HepG2 (cell line): Measurements from ENCODE around the gene WEE1. TPM values are rescaled to one million over a fixed set of nuclear protein-coding genes. Genes with fewer than 3 reads are reported as not detected.

Experiments used
- ASH2L ChIP-seq: fragments of 300-600, 200-600 bp; sonication (generic); IDR thresholded peaks from 2 replicates; pipeline ENCODE4 v1.7.0; 2017; ENCODE audit warnings: low read depth, mild to moderate bottlenecking, moderate library complexity, mixed read lengths, low read length; ENCODE audit not compliant: insufficient read length
- DNMT1 ChIP-seq: sonication (generic); formaldehyde crosslinking; IDR thresholded peaks from 2 replicates; pipeline ENCODE4 v1.5.1; 2020; ENCODE audit warnings: mild to moderate bottlenecking, missing genetic modification reagents
- FOXK1 ChIP-seq: sonication (generic); formaldehyde crosslinking; IDR thresholded peaks from 2 replicates; pipeline ENCODE4 v1.4.0; 2020; ENCODE audit warnings: low read depth, missing genetic modification reagents, borderline replicate concordance
- GABPB1 ChIP-seq: IDR thresholded peaks from 2 replicates; pipeline ENCODE4 v1.6.1; 2016; ENCODE audit warnings: mild to moderate bottlenecking, missing genetic modification reagents, moderate library complexity, missing compliant biosample characterization
- HDAC1 ChIP-seq: sonication (generic); formaldehyde crosslinking; IDR thresholded peaks from 2 replicates; pipeline ENCODE4 v1.5.1; 2020; ENCODE audit warnings: mild to moderate bottlenecking, missing genetic modification reagents
- IRF9 ChIP-seq: sonication (generic); formaldehyde crosslinking; IDR thresholded peaks from 2 replicates; pipeline ENCODE4 v1.8.0; 2022; ENCODE audit warnings: missing genetic modification reagents, mild to moderate bottlenecking, borderline replicate concordance
- KDM5A ChIP-seq: fragments of 200-600 bp; sonication (generic); IDR thresholded peaks from 2 replicates; pipeline ENCODE4 v1.7.0; 2018; ENCODE audit warnings: antibody characterized with exemption, mild to moderate bottlenecking, low read length, borderline replicate concordance
- MAF1 ChIP-seq: sonication (generic); formaldehyde crosslinking; IDR thresholded peaks from 2 replicates; pipeline ENCODE4 v1.5.0; 2020; ENCODE audit warnings: missing genetic modification reagents, borderline replicate concordance
- NFE2L2 ChIP-seq: fragments of 150-350 bp; IDR thresholded peaks from 2 replicates; pipeline ENCODE4 v1.6.1; 2014; ENCODE audit warnings: low read length
- SATB2 ChIP-seq: sonication (generic); formaldehyde crosslinking; IDR thresholded peaks from 2 replicates; pipeline ENCODE4 v1.5.0; 2020; ENCODE audit warnings: missing genetic modification reagents
- SOX13 ChIP-seq, 3 experiments: fragments of 450-650 bp in 1 of 3; sonication (generic) in 1 of 3; formaldehyde crosslinking in 1 of 3; IDR thresholded peaks in 2 of 3; conservative IDR thresholded peaks in 1 of 3; 2 replicates each; pipeline versions ENCODE4 v1.5.0 to v1.6.1; 2016 to 2020; ENCODE audit warnings: antibody characterized with exemption in 1 of 3, mild to moderate bottlenecking in 1 of 3, missing compliant biosample characterization in 1 of 3, missing genetic modification reagents in 1 of 3, moderate library complexity in 1 of 3
- TAF15 ChIP-seq: fragments of 200-400 bp; formaldehyde crosslinking; IDR thresholded peaks from one replicate; pipeline ENCODE4 v1.6.1; 2018; ENCODE audit warnings: mild to moderate bottlenecking, low read depth, low read length; ENCODE audit not compliant: poor library complexity, severe bottlenecking
- TFAP4 ChIP-seq: sonication (generic); IDR thresholded peaks from 2 replicates; pipeline ENCODE4 v1.6.1; 2016; ENCODE audit warnings: low read depth, borderline replicate concordance
- TRIM22 ChIP-seq: fragments of 450-650 bp; IDR thresholded peaks from 2 replicates; pipeline ENCODE4 v1.6.1; 2017
- YEATS4 ChIP-seq: sonication (generic); formaldehyde crosslinking; IDR thresholded peaks from 2 replicates; pipeline ENCODE4 v1.4.0; 2020; ENCODE audit warnings: missing genetic modification reagents, borderline replicate concordance
- ZFP90 ChIP-seq: sonication (generic); formaldehyde crosslinking; IDR thresholded peaks from 2 replicates; pipeline ENCODE4 v1.8.0; 2022; ENCODE audit warnings: missing genetic modification reagents, mild to moderate bottlenecking, inconsistent platforms, borderline replicate concordance
- ZNF138 ChIP-seq: sonication (generic); formaldehyde crosslinking; IDR thresholded peaks from 2 replicates; pipeline ENCODE4 v1.5.0; 2020; ENCODE audit warnings: mild to moderate bottlenecking, low read depth, missing genetic modification reagents
- ZNF282 ChIP-seq: fragments of 450-650 bp; IDR thresholded peaks from 2 replicates; pipeline ENCODE4 v1.6.1; 2018; ENCODE audit not compliant: partially characterized antibody
- ZNF335 ChIP-seq: sonication (generic); formaldehyde crosslinking; IDR thresholded peaks from 2 replicates; pipeline ENCODE4 v1.4.0; 2020; ENCODE audit warnings: missing genetic modification reagents
- ZNF496 ChIP-seq: sonication (generic); formaldehyde crosslinking; IDR thresholded peaks from 2 replicates; pipeline ENCODE4 v1.8.1; 2023; ENCODE audit warnings: mild to moderate bottlenecking, moderate library complexity, missing genetic modification reagents; ENCODE audit not compliant: insufficient replicate concordance
- ZNF562 ChIP-seq: sonication (generic); formaldehyde crosslinking; IDR thresholded peaks from 2 replicates; pipeline ENCODE4 v1.8.0; 2022; ENCODE audit warnings: missing genetic modification reagents, borderline replicate concordance
- ZNF567 ChIP-seq: sonication (generic); formaldehyde crosslinking; IDR thresholded peaks from 2 replicates; pipeline ENCODE4 v1.8.1; 2023; ENCODE audit warnings: mild to moderate bottlenecking, missing genetic modification reagents, borderline replicate concordance
- ZNF7 ChIP-seq: IDR thresholded peaks from 2 replicates; pipeline ENCODE4 v1.6.1; 2016; ENCODE audit warnings: missing biosample characterization, missing genetic modification reagents
- ZNF75D ChIP-seq: sonication (generic); formaldehyde crosslinking; IDR thresholded peaks from 2 replicates; pipeline ENCODE4 v1.8.1; 2023; ENCODE audit warnings: missing genetic modification reagents, mild to moderate bottlenecking, borderline replicate concordance
- ZNF766 ChIP-seq: sonication (generic); formaldehyde crosslinking; IDR thresholded peaks from 2 replicates; pipeline ENCODE4 v1.5.0; 2020; ENCODE audit warnings: missing genetic modification reagents, borderline replicate concordance
- ZNF782 ChIP-seq: sonication (generic); formaldehyde crosslinking; IDR thresholded peaks from 2 replicates; pipeline ENCODE4 v1.4.0; 2020; ENCODE audit warnings: missing genetic modification reagents, mild to moderate bottlenecking, borderline replicate concordance
- polyA plus RNA-seq, 8 experiments: library from polyadenylated mRNA; depleted of rRNA in 3 of 8; stranded (reverse) in 7 of 8; unstranded in 1 of 8; fragments of >200 nt; fragmentation: Illumina TruSeq in 4 of 8; extraction: Trizol in 4 of 8; gene quantifications; 2 replicates each; pipeline versions ENCODE4 v1.2.1 to v1.2.3, GENCODE V29; 2011 to 2016; ENCODE audit warnings: low read depth in 4 of 8, missing spikeins in 1 of 8, mixed read lengths in 1 of 8; ENCODE audit not compliant: insufficient read depth in 1 of 8
- total RNA-seq, 5 experiments: library from RNA; depleted of rRNA; stranded (reverse); fragments of >200 nt; fragmentation: Illumina TruSeq; extraction: Trizol; gene quantifications; 2 replicates each; pipeline ENCODE4 v1.2.3, GENCODE V29; 2016; ENCODE audit warnings: low read depth in 1 of 5

Gene WEE1
- total and polyA plus RNA-seq, 2 of the 13 experiments (the other 11 are each of a cell fraction or from before 2014, with no cell fraction given): 31.4 to 63.7 TPM

GRCh38 chr11:9568854-9569587 is 4.4 kb upstream of the WEE1 start (continued):
- TF ChIP-seq ZNF782 (CRISPR knock-in tag) (no peak), YEATS4 (CRISPR knock-in tag) (peak; percentile 90), TRIM22 (no peak), ZNF138 (CRISPR knock-in tag) (no peak), KDM5A (peak; percentile 49; the same call in 1 of the 2 replicates), ZNF496 (CRISPR knock-in tag) (no peak), TAF15 (no peak), SATB2 (CRISPR knock-in tag) (peak; percentile 77; the same call in 1 of the 2 replicates), ZNF766 (CRISPR knock-in tag) (no peak), ZNF282 (no peak), MAF1 (CRISPR knock-in tag) (no peak), FOXK1 (CRISPR knock-in tag) (peak; percentile 89; the same call in 1 of the 2 replicates), ZNF562 (CRISPR knock-in tag) (no peak), TFAP4 (peak; percentile 55; the same call in 1 of the 2 replicates), IRF9 (no peak), ZNF335 (CRISPR knock-in tag) (no peak), NFE2L2 (0 out of 2 replicates have a peak, but pooled peaks have one; percentile 4), DNMT1 (no peak), SOX13 (IDR thresholded peaks at IDR 0.05) (0 out of 2 replicates have a peak, but pooled peaks have one; percentile 42), SOX13 (CRISPR knock-in tag; conservative IDR thresholded peaks at IDR 0.05 in 1 of 2, IDR thresholded peaks at IDR 0.05 in 1 of 2) (peak in 1 of 2 experiments; percentile 85; a peak in 2 of 4 replicates), ZFP90 (CRISPR knock-in tag) (peak; percentile 71; the same call in 1 of the 2 replicates), GABPB1 (CRISPR knock-in tag) (peak; percentile 57), ZNF7 (no peak), ASH2L (peak; percentile 98), ZNF567 (no peak), ZNF75D (CRISPR knock-in tag) (no peak), HDAC1 (peak; percentile 91)
